Stimulated activated CD4-positive, alpha-beta T cell treated with anti-CD3 and anti-CD28 coated beads, TNF-alpha, amount 100 ng/mL, for 1 hour (primary cell): ENCODE data around the gene SNCA.

ENCODE experiments used
- DNase-seq, 3 donors: peaks; one replicate each; pipeline ENCODE4 v3.0.0-alpha.2; 2020; ENCODE audit warnings: low read depth in 3 of 3, low spot score in 1 of 3

SNCA gene

GRCh38 chr4:89708903-89709421, 128.0 kb downstream of the SNCA start:
- no peak for DNase-seq

GRCh38 chr4:89707467-89707866, 129.5 kb downstream of the SNCA start:
- no peak for DNase-seq

GRCh38 chr4:89704651-89705395, 132.1 kb downstream of the SNCA start:
- DNase-seq = no peak

GRCh38 chr4:89703829-89704590, 133.0 kb downstream of the SNCA start:
- DNase-seq = no peak

GRCh38 chr4:89700766-89701423, 136.1 kb downstream of the SNCA start:
- DNase-seq = no peak

GRCh38 chr4:89685690-89686089, 151.3 kb downstream of the SNCA start:
- no peak for DNase-seq

- no peak for DNase-seq
Measured at GRCh38 chr4:89685277-89685676, 151.7 kb downstream of the SNCA start.

- DNase-seq = no peak
Measured at GRCh38 chr4:89684536-89684935, 152.4 kb downstream of the SNCA start.

- DNase-seq = no peak
Measured at GRCh38 chr4:89682808-89683207, 154.2 kb downstream of the SNCA start.

- no peak for DNase-seq
Measured at GRCh38 chr4:89681671-89682070, 155.3 kb downstream of the SNCA start.

- DNase-seq = no peak
Measured at GRCh38 chr4:89681219-89681618, 155.7 kb downstream of the SNCA start.

GRCh38 chr4:89674876-89675459, 162.0 kb downstream of the SNCA start:
- DNase-seq = no peak
